Kasumi-1 (cell line): Measurements from ENCODE around the gene VSIG1.

Experiments used
- DNase-seq, 2 experiments: peaks; one replicate each; lab custom pipeline; 2025; lab: John Stamatoyannopoulos, UW

The VSIG1 gene

DNA sequence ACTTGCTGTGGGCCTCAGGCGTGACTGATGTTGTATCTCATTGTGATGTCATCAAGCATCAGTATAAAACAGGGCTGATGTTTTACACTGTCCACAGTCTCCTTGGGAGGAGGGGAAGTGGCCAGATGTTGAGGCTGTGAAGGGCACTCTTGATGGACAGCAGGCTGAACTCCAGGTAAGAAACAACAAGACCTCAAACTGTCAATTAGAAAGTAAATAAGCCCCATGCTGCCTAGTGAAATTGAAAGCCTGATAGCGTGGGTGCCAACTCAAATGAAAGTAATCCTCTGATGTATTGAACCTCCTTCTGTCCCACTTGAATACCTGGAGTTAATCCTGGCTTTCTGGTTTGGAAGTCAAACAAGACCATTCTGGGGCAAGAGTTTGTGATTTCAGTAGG lies 19.7 kb downstream of the VSIG1 start:
- no peak for DNase-seq

DNA sequence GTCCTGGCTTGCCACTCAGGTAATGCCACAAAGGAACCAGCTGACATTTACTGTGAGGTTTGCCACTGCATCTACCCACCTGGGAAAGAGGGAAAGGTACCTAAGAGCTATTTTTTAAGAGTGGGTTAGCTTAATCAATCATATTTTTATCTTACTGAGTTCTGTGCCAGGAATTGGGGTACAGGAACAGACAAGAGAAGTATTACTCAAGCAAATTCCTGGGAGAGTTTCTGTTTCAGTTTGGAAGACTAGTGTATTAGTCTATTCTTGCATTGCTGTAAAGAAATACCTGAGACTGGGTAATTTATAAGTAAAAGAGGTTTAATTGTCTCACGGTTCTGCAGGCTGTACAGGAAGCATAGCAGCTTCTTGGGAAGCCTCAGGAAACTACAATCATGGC lies 23.3 kb downstream of the VSIG1 start:
- no peak for DNase-seq

DNA sequence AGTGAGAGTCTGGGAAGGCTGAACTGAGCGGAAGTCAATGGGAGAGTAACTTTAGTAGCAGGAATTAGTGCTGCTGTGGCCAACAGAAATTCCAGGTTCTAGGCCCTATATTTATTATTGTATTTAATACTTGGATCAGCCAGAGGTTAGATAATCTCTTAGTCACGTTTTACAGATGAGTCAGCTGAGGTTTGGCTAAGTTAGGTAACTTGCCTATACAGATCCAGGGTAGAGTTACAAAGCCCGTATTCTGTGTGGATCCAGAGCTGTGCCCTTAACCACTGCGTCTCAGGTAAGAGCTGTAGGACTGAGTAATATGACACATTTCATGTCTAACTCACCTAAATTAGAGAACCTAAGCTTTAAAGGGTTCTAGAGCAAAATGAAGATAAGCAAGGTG lies 26.0 kb downstream of the VSIG1 start:
- no peak for DNase-seq

DNA sequence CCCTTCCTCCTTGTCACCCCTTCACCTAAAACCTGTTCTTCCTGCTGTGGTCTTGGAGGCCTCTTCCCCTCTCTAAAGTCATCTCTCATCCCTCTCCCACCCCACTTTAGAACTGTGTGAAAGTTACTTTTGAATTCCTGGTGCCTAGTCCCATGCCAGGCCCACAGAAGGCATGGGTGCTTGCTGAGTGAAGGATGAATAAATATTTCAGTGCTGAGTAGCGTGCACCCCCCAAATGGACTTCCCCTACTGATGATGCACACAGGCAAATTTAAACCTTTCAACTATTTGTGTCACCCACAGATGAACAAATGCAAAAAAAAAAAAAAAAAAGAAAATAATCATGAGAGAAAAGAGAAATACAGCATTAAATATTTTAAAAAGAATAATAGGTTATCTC lies 26.7 kb downstream of the VSIG1 start:
- no peak for DNase-seq

DNA sequence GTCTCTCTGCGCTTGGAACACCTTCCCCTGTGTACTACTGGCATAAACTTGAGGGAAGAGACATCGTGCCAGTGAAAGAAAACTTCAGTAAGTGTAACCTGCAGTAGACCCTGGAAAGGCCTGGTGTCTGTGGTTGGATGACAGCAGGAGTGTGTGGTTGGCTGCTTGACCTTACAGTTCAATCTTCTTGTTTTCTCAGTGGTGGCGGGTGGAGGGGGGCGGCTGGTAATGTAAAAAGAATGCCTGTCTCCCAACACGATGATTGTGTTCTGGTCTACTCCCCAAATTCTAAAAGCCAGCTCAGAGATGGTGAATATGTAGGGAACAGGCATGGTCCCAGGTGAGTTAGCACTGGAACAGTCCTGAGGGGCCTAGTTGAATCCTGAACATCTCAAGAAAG lies 27.9 kb downstream of the VSIG1 start:
- no peak for DNase-seq

DNA sequence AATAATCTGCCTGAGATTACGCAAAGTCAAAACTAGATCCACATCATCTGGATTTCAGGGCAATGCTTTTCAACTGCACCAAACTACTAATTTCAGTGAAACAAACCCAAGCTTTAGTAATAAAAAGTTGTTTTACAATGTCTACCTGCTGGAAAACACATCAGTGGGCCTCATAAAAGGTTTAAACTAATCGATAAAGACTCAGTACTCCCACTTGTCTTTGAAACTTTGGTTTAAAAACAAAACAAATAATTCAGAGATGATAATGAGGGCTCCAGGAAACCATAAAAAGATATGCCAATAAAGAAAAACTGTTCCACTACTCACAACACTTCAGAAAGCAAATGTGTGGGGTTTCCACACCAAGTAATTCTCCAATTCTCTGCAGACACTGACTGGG lies 36.2 kb downstream of the VSIG1 start:
- DNase-seq = no peak

DNA sequence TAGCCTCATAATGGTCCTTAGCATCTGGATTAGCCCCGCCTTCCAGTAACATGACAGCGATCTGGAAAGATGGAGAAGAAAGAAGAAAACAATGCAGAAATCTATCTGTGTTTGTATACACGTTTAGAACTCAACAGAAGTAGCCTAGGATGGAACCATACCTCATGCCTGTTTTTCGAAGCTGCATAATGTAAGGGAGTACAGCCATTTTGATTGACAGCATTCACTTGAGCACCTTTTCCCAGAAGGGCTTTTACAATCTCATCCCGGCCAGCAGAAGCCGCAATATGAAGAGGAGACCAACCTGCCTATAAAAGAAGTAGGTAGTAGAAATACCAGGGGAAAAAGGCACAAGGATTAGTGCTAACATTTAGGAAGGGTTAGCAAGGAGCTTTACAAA lies 42.9 kb downstream of the VSIG1 start:
- no peak for DNase-seq

DNA sequence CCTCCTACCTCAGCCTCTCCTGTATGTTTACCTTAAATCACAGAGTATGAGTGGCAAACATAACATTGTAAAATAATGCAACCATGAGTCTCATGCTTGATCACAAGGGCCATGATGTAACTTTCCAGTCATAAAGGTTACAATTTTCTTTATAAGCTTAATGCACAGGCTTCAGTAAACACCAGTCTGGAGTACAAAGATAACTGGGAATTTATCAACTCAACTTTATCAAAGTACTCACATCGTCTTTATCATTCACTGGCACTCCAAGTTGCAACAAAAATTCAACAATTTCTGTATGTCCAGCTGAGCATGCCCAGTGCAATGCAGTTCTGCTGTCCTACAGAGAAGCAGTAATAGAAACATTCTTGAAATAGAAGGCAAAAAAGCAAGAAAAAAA lies 43.6 kb downstream of the VSIG1 start:
- DNase-seq = no peak

DNA sequence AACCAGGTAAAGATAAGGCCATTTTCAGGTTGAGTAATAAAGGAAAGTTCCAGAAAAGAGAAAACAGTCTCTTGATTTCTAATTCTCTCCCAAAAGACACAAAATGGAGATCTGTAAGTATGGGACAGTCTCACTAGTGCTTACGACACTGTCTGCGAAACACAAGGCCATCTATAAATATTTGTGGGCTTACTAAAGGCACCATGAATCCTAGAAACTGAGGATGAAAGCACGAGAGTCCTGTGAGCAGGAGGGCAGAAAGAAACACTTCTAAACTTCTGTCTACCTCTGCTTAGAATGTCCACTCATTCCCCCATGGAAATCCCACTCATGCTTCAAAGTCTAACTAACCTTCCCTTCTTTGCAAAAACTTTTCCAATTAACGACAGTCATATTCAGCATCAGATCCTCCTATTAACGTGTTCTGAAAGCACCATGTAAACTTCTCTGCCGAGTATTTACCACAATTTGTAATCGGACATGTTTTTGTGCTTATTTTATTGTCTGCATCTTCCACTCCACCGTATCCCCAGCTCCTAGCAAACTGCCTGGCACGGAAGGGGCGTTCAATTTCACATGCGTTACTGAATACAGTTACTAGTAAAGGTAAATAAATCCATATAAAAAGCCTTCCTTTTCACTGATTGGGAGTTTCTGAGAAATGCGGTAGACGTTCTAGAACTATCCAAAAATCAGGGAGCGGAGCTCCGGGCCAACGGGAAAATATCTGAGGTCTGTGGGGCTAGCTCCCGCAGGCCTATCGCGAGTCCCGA lies 45.8 kb downstream of the VSIG1 start:
- peak; percentile 4 to 44 for DNase-seq

DNA sequence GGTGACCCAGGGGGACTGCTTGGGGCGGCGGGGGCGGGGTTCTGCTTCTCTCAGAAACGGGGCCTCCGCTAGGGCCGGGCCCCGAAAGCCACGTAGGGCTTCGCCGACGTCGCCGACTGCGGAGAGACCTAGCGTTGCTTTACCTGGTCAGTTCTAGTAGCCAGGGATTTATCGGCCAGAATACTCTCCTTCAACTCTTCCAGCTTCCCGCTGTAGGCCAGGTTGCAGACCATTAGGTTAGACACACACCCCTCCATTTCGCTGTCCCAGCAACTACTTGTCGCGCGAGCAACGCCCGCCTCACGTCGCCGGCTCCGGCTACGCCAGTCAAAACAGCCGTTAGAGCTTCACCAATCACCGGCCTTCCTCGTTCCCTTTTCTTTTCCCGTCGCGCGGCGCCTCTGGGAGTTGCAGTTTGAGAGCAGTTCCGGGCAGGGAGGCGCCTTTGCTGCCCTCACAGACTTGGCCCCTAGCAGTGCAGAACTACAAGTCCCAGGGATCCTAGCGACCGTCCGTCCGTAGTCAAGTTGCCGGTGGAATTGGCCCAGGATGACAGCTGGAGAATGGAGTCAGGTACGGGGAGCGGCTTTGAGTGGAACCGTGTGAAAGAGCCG lies 46.5 kb downstream of the VSIG1 start, which contains the start of the genes ATG4A and PSMD10:
TSS of gene ATG4A (plus strand) at position 515 of the 614 bp plus-strand sequence. CDS start at position 564, 49 bp downstream.
TSS of gene PSMD10 (minus strand) at position 279 of the 614 bp plus-strand sequence. CDS start at position 257, 22 bp downstream.
- DNase-seq = peak; percentile 94 to 95

DNA sequence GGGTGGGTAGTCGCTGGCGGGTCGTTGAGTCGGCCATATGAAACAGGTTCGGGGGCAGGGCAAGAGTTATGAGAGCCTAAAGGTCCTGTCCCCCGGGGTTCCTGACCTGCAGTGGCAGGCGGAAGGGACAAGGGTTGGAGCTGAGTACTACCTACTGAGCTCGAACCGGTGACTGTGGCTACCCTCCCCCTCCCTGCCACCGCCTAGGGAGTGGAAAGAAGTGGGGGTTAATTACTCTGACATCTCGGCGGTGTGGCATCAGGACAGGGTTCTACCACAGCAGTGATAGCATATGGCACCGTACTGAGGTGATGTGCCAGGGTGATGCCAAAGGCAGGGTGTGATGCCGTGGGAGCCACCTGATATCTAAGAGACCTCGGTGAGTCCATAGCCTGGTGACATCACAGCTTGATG lies 47.0 kb downstream of the VSIG1 start:
- peak; percentile 29 to 36 for DNase-seq

DNA sequence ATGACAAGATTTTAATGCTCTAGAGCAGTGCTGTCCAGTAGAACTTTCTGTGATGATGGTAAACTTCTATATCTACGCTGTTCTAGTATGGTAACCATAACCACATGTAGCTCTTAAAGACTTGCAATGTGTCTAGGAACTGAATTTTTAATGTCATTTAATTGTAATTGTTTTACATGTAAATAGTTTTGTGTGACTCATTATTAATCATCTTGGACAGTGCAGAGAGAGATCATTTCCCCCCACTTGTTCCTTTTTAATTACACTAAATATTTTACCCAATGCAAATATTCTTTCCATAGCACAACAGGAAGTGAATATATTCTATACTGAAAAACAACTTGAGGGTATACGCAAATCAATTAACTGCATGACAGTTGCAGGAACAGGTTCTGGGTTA lies 52.5 kb downstream of the VSIG1 start:
- DNase-seq = no peak

DNA sequence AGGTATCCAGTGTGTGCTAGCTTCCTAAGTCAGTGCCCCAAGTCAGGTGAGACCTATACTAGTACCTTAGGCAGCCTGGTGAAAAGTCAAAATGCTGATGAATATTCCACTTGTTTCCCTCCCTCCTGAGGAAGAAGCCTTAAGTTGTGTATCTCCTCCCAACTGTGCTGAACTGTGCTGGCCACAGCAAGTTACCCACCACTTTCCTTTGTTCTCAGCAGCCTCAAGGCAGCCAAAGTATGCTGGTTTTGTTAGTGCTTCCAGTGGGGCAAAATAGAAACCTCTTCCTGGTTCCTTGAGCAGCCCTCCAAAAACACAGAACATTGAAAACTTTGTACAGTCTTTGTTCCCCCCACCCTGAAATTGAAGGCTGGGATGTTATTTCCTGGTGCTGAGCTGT lies 60.6 kb downstream of the VSIG1 start:
- no peak for DNase-seq

DNA sequence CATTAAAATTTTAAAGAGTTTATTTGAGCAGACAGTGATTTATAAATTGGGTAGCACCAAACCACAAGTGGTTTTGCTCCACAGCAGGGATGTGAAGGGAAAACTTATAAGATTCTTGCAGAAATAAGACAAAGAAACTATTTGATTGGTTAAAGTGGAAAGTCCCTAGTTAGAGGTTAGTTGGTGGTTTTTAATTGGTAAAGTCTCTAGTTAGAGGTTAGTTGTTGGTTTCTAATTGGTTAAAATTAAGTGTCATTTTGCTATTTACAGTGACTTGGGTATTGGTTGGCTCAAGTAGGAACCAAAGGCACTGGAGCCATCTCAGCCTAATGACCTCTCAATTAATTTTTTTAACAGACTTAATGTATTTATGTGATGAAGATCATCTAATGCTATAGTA lies 69.7 kb downstream of the VSIG1 start:
- no peak for DNase-seq

DNA sequence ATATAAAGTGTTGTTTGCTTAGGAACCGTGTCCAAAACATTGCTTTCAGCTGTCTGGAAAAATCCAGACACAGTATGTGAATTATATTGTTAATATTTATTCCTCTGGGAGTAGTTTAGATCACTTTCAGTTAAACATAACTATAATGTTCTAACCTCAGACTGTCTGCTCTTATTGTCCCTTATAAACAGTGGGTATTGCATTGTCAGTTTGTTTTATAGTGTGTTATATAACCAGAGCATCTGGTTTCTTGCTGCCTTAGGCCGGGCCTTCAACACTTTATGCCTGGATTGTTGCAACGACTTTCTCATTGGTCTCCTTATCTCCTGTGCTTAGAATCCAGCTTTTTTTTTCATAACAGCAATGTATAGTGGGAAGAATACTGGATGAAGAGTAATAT lies 73.1 kb downstream of the VSIG1 start:
- no peak for DNase-seq

DNA sequence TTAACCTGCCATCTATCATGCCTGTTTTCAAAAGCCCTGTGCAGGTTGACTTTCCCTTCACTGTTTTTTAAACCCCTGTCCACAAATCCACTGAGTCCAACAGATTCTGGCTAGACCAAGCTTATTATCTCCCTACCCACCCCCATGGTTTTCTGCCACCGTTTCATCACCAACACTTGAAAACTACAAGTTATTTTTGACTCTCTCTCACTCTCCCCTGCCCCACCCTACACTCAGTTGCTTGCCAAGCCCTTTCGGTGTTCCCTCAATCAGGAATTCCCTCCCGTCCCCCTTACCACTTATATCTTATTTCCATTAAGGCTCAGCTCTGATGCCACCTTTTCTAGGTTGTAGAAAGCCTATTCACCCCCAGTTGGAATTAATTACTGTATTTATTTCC lies 76.4 kb downstream of the VSIG1 start:
- no peak for DNase-seq

DNA sequence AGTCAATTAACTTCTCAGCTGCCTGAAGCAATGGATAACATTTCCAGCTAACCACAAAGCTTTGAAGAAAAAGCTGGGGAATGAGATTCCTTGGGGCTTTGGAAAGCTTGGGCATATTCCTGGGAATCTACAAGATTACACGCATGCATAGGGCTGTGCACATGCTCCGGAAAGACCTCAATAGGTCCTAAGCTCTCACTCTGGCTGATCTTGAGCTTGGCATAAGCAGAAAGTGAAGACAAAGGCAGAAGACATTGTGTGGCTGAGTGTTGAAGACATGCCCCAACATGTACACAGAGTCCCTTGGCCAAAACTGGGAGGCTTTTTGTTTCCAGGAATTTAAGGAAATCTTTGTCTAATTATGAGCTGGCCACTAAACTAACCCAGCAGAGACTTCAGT lies 77.9 kb downstream of the VSIG1 start:
- no peak for DNase-seq

DNA sequence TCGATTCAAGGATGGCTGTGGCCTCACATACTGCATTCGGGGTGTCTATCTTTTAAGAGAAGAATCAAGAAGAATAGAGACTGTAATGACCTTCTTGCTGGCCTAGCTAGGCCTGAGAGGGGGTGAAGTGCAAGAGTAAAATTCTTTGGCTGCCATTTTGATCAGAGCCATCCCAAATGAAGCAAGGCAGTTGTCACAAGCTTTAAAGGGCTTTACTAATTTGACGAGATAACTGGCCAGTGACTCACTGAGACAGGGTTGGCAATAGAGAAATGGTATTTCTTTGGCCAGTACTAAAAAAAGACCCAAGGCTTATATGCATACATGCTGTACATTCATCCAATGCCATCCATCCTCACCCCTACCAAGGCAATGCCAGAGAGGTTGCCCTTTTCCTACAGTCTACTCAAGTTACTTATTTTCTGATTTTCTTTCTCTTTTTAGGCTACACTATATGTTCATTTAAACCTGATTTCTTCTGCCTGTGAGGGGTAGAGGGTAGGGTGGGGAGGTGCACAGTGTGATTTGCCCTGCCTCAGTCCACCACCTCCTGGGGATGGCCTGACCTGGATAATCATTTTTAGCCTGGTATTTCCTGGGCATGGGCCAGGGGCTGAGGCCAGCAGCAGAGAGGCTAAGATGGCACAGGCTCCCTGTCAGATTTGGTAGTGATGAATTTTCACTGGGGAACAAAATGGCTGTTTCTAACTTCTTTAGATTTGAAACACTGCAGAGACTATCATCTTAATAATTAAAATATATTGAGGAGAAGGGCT lies 78.9 kb downstream of the VSIG1 start:
- DNase-seq = no peak

DNA sequence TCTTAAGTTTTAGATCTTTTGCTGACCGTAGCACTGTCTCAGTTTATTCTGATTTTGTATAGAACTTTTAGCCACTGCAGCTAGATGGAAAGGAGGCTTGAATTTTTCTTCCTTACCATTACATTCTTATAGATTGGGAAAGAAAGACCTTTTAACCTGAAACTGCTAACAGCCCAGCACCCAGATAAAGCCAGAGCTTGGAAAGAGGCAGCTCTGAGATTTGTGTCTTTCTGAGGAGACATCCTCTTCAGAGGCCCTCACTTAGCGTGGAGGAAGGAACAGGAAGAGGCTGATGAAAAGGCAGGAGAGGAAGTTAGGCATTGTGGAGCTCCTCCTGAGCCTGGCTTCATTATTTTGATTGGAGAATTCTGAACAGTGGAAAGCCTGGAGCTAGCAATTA lies 81.8 kb downstream of the VSIG1 start:
- DNase-seq = peak; percentile 1 to 8

DNA sequence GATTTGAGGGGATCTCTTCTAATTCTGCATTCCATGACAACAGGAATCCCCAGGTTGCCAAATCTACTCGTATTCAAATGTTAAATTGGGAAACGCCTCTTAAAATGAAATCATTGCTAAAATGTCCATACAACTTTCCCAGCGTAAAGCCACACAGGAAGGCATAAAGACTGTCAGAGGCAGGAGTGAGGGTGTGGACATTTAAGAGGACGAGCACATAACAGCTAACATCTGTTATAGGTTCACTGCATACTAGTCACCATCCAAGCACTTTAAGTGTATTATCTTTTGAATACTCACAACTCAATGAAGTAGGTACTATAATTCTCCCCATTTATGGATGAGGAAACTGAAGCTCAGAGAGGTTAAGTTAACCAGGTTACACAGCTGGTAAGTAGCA lies 82.3 kb downstream of the VSIG1 start:
- DNase-seq = no peak
